BE2C (cell line): Measurements from ENCODE around the gene DCP1B.

ENCODE experiments used
- DNase-seq: peaks from one replicate; pipeline ENCODE4 v3.0.0-alpha.2; 2020
- H3K27me3 ChIP-seq: fragments of 250-450 bp; sonication (Bioruptor Pico); 2 replicates; pipeline ENCODE4 v1.5.1; 2020; ENCODE audit warnings: mild to moderate bottlenecking
- H3K36me3 ChIP-seq: fragments of 250-450 bp; sonication (Bioruptor Pico); 2 replicates; pipeline ENCODE4 v1.5.1; 2020; ENCODE audit warnings: mild to moderate bottlenecking
- H3K4me1 ChIP-seq: fragments of 250-450 bp; sonication (Bioruptor Pico); 2 replicates; pipeline ENCODE4 v1.5.1; 2020
- H3K4me3 ChIP-seq: 2 replicates; pipeline ENCODE4 v1.5.1; 2011; ENCODE audit warnings: low read depth, low read length
- H3K9me3 ChIP-seq: fragments of 250-450 bp; sonication (Bioruptor Pico); 2 replicates; pipeline ENCODE4 v1.5.1; 2020
- CTCF ChIP-seq: IDR thresholded peaks from 2 replicates; pipeline ENCODE4 v1.5.1; 2012; ENCODE audit warnings: mild to moderate bottlenecking, low read depth, low read length

The DCP1B gene

GRCh38 chr12:1920971-1921370 lies 83.3 kb downstream of the DCP1B start:
- H3K27me3 ChIP-seq = no peaks in the 10 kb centered on the region
- no peak for DNase-seq
- no peak for TF ChIP-seq CTCF
- H3K4me3 ChIP-seq = no peak overlapping the region
- H3K9me3 ChIP-seq = no peaks in the 10 kb centered on the region
- no peaks in the 10 kb centered on the region for H3K36me3 ChIP-seq
- H3K4me1 ChIP-seq = peaks cover 15% of the 10 kb centered on the region

- no peaks in the 10 kb centered on the region for H3K36me3 ChIP-seq
- TF ChIP-seq CTCF = no peak
- H3K4me1 ChIP-seq = peaks cover 15% of the 10 kb centered on the region
- no peaks in the 10 kb centered on the region for H3K27me3 ChIP-seq
- H3K9me3 ChIP-seq = no peaks in the 10 kb centered on the region
- no peak overlapping the region for H3K4me3 ChIP-seq
- no peak for DNase-seq
Observed at GRCh38 chr12:1920436-1920835, 83.8 kb downstream of the DCP1B start.

- Histone ChIP-seq H3K9me3 (no peaks in the 10 kb centered on the region), H3K4me3 (no peak overlapping the region), H3K4me1 (peaks cover 11% of the 10 kb centered on the region), H3K36me3 (no peaks in the 10 kb centered on the region), H3K27me3 (no peaks in the 10 kb centered on the region)
- no peak for DNase-seq
- no peak for TF ChIP-seq CTCF
Observed at GRCh38 chr12:1919763-1920162, 84.5 kb downstream of the DCP1B start.

- Histone ChIP-seq H3K9me3 (no peaks in the 10 kb centered on the region), H3K4me1 (peaks cover 10% of the 10 kb centered on the region), H3K27me3 (no peaks in the 10 kb centered on the region), H3K4me3 (no peak overlapping the region), H3K36me3 (no peaks in the 10 kb centered on the region)
- DNase-seq = no peak
- no peak for TF ChIP-seq CTCF
Observed at GRCh38 chr12:1919284-1919683, 85.0 kb downstream of the DCP1B start.

GRCh38 chr12:1918884-1919236 lies 85.4 kb downstream of the DCP1B start:
- no peak for TF ChIP-seq CTCF
- DNase-seq = no peak
- Histone ChIP-seq H3K27me3 (no peaks in the 10 kb centered on the region), H3K9me3 (no peaks in the 10 kb centered on the region), H3K4me1 (peaks cover 10% of the 10 kb centered on the region), H3K4me3 (no peak overlapping the region), H3K36me3 (no peaks in the 10 kb centered on the region)

GRCh38 chr12:1918081-1918883 lies 86.0 kb downstream of the DCP1B start, which contains the start of gene CACNA2D4:
CACNA2D4 (minus strand) TSS chr12:1918652; CDS start chr12:1918473, 179 bp downstream.
- H3K4me1 ChIP-seq = peaks cover 10% of the 10 kb centered on the region
- no peak for TF ChIP-seq CTCF
- H3K36me3 ChIP-seq = no peaks in the 10 kb centered on the region
- H3K4me3 ChIP-seq = no peak within 1 kb of the TSS
- DNase-seq = no peak
- no peaks in the 10 kb centered on the region for H3K9me3 ChIP-seq
- no peaks in the 10 kb centered on the region for H3K27me3 ChIP-seq
